Activated CD4-positive, alpha-beta T cell treated with anti-CD3 and anti-CD28 coated beads, Interleukin-2, amount 50 U/mL, for 24 hours (primary cell): Measurements from ENCODE around the gene COQ3.
A peak's percentile ranks its signal among the peaks of the same experiment; 100 is the strongest.

ENCODE experiments used
- DNase-seq, 2 donors: peaks; one replicate each; pipeline ENCODE4 v3.0.0-alpha.2; 2020; ENCODE audit warnings: low read depth in 1 of 2, low spot score in 1 of 2

The COQ3 gene, protein sequence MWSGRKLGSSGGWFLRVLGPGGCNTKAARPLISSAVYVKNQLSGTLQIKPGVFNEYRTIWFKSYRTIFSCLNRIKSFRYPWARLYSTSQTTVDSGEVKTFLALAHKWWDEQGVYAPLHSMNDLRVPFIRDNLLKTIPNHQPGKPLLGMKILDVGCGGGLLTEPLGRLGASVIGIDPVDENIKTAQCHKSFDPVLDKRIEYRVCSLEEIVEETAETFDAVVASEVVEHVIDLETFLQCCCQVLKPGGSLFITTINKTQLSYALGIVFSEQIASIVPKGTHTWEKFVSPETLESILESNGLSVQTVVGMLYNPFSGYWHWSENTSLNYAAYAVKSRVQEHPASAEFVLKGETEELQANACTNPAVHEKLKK

DNA sequence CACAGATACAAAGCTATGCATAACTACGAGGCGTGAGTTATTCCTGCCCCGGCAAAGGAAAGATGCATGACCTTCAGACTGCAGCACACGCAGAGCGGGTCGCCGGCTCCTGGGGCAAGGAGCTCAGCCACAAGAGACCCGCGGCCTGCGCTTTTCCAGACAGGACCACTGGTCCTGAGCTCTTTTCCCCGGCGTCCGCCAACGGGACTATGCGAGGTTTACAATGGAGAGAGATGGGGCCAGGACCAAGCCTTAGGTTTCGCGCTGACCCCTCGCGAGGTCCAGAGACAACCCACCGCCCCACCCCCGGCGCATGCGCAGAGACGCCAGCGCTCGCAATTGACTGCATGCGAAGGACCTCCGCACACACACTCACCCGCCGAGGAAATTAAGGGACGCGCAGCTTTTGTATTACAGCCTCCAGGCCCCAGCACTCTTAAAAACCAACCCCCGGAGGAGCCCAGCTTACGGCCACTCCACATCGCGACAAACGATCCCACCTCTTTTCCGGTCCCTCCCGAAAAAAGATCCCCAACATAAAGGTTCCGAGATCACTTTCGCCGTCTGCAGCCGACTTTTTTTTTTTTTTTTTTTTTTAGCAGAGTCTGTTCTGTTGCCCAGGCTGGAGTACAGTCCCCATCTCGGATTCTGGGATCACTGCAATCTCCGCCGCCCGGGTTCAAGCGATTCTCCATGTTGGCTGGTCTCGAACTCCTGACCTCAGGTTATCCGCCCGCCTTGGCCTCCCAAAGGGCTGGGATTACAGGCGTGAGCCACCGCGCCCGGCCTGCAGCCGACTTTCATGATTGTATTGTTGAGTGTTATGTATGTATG, at the start of gene COQ3:
Gene COQ3 (minus strand): TSS at position 498 of the 834 bp plus-strand sequence. CDS start 16 bp downstream, at position 482.
- peak; percentile 46 to 48 for DNase-seq

DNA sequence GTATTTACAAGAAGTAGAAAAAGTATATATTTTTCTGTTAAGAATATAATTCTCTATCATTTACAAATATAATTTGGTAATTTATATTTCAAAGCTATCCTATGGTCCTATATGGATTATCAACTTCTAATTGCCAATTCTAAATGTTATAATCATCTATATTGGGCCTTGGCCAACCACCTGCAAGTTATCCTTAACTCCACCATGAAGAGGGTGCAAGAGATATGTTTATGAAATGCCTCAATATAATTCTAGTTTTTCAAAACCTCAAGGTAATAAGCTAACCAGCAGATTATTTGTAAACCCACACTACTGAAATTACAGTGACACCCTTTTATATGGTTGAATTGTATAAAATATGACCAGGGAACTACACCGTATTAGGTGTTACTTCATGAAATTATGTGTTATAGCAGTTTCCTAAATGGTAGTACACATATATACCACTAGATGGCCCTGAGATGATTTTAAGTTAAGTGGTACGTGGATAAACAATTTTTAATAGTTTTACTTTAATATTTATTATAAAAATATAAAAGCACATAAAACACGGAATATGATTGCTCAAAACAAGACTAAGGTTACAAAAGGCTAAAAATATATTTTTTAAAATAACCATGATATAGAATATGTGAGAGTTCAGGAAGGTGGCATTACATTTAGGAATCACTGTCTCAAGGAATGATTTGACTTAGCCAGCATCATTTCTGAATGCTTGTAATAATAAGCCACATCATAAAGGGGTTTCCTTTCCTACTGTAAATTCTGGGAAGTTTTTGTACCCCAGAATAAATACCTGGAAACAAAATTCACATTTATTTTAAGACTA, 40.9 kb upstream of the COQ3 start:
- DNase-seq: no peak

DNA sequence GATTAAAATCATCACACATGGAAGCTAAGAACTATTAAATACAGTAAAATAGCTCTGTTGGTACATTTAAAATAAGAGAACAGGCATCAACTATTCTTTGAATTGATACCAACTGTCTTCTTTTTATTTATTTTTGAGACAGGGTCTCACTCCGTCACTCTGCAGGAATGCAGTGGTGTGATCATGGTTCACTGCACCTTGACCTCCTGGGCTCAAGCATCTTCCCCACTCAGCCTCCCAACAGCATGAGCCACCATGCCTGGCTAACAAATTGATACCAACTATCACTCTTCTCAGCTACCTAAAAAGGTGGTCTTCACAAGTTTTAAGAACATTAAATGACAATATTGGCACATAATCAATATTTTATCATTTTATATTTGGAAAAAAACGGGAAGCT, 38.9 kb upstream of the COQ3 start:
- no peak for DNase-seq

DNA sequence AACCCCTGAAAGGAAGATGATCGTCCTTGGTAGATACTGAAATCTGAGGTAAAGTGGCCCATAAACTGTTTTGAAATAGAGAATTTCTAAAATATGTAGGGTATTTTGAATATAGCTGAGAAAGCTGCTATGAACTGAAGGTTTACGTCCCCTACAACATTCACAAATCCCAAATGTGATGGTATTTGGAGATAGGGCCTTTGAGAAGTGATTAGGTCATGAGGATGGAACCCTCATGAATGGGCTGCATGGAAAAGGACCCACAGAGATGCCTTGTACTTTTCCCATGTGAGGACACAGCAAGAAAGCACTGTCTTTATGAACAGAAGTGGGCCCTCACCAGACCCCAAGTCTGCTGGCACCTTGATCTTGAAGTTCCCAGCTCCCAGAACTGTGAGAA, 37.9 kb upstream of the COQ3 start:
- DNase-seq: no peak

DNA sequence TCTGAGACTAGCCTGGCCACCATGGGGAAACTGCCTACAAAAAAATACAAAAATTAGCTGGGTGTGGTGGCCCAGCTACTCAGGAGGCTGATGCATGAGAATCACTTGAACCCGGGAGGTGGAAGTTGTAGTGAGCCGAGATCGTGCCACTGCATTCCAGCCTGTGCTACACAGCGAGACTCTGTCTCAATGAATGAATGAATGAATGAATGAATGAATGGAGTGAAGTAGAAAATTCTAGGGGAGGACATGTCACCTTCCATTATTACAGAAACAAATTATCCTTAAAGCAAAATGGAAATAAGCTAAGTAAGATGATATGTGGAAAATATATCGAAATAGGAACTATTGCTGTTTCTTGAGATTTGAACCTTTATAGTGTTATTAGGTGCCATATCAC, 34.0 kb upstream of the COQ3 start:
- DNase-seq: no peak

DNA sequence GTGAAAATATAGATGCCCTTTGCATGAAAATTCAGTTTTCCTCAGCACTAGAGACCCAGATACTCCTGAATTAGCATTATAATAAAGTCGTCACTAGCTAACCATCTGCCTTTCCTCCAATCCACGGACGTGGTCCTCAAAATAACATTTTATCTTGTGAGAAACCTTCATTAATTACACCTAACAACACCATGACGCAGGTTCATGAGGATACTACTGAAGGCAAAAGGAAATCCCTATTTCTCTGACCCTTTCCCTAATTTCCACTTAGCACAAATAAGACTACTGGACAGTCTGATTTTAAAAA, 32.4 kb upstream of the COQ3 start:
- no peak for DNase-seq

DNA sequence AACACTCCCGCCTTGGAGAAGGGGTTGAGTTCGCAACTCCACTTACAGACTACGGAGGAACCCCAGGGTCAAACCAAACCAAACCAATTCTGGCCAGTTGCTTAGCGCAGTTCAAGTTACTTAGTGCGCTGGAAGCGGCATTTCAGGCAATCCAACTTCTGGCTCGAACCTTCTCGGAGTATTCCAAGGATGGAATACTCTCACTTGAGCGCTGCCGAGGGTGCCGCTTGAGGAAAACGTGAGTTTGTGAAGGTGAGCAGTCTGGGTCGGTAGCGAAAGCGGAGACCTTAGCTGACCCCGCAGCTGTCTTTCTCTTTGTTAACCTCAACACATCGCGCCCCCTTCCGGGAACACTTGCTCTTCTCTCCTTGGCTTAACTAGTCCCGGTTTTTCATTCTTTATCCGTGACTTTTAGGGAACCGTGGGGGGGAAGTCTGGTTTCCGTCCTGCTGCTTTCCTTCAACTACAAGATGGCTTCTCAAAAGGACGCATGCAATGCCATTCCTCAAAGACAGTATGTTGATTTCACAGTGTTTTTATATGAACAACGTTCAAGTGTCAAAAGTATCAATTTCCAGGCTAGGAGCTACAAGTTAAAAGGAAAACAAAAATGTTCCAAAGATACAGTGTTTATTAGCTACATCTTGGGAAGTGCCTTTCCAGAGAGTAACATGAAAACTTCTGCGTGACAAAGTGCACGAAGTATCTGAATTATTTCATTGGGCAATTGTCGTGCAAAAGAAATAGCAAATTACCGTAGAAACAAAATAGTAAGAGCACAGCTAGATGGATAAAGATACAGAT, 31.9 kb upstream of the COQ3 start:
- peak; percentile 36 to 56 for DNase-seq

DNA sequence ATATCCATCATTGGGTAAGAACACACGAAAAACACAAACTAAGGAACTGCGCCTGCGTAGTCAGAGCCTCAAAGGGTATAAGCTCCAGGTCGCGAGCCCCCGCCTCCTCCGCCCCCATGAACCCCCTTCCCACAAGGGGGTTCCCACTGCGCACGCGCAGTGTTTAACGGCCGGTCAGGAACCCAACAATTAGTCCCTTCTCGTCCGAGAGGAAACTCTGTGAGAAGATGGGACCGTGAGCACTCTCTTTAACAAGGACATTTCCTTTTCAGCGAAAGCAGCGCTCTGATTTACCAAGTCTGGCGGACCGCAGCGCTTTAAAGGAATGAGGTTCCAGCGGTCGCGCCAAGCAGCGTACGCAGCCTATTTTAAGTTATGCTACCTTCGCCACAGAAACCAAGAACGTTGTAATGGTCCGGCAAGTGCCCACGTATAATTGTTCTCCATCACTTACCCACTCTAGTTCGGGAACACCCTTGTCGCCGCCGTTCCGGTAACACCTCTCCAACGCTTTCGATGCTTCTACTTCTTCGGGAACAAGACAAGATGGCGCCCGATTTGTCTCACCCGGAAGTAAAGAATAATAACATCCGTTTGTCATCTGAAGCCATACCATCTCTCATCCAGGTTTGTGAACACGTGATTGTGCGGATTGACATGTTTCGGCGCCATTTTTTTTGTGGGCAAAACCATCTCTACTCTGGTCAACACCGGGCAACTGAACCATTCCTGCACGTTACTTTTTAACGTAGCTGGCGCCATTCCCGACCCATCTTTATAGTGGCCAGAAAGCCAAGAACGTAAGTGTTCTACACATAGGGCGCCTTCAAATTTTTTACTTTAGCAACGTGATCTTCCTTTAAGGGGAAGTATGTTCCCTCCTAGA, 31.0 kb upstream of the COQ3 start, which contains the start of gene PNISR:
Gene PNISR (minus strand): TSS at position 548 of the 886 bp plus-strand sequence. CDS start 10,649 bp downstream, outside the sequence.
- peak; percentile 70 to 90 for DNase-seq

DNA sequence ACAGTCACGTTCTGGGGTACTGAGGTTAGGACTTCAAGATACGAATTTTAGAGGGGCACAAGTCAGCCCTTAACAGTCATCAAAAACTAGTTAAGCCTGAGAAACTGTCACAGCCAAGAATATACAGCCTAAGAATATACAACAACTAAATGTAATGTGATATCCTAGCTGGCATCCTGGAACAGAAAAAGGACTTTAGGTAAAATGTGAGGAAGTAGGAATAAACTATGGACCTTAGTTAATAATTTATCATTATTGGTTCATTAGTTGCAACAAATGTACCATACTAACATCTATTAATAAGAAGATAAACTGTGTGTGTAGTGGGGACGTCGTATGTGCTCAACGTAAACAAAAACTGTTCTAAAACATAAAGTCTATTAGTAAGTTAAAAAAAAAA, 30.0 kb upstream of the COQ3 start:
- no peak for DNase-seq

DNA sequence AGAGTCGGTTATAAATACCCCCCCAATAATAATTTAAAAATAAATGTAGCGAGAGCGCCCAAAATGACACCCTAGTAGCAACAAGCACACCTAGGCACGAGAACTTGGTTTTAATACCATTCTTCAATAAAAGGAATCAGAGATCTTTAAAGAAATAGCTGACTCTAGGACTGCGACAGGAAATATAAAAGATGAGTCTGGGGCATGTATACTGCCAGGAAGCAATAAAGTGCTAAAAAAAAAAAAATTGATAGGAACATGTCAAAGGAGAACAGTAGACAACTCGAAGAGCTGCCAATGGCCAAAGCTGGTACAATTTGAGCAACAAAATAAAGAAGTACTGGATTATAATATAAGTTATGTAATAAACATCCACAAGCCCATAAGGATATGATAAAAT, 28.9 kb upstream of the COQ3 start:
- no peak for DNase-seq

DNA sequence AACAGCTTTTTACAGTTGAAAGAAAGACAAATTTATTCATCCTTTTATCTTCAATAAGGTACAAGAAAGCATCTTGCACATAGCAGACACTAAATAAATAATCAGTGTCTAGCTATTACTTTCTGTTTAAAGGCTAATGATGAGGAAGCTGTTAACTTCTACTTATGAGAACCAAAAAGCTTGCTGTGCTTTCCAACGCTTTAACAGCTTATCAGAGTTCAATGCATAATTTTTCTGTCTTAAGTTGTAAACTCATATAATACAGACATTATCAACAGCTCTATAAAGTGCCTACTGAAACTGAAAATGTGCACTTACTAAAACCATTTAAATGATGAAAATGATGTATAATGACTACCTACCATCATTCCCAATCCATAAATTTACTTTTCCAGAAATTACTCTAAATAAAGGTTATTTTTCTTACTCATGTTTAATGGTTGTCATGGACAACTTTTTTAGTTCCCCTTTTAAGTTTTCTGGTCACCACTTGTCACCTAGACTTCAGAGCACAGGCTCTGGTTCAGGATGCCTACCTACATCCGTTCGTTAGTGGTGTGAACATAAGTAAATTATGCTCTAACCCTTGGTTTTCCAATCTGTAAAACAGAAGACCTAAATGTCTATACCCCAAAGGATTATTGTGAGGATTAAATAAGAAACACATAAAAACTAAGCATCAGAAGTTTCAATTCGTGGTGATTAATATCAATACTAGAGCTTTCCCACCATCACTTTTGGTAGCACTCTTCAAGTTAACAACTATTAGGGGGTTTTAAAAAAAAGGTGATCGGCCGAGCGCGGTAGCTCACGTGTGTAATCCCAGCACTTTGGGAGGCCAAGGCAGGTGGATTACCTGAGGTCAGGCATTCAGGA, 23.1 kb upstream of the COQ3 start:
- no peak for DNase-seq

DNA sequence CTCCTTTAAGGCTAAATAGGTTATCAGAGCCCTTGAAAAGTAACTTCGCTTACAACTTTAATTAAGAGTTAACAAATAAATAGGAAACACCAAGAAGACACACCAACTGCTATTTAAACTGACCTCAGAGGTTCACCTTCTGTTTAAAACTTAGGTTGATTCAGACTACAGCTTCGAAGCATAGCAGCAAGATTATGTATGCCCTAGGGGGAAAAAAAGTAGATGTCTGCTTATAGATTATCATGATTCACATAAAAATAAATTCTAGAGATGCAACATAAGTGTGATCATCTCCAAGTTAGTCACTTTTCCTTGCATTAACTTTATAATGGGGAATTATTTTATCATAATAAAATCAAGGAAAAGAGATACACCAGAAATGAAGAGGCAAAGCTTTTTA, 22.2 kb upstream of the COQ3 start:
- no peak for DNase-seq

DNA sequence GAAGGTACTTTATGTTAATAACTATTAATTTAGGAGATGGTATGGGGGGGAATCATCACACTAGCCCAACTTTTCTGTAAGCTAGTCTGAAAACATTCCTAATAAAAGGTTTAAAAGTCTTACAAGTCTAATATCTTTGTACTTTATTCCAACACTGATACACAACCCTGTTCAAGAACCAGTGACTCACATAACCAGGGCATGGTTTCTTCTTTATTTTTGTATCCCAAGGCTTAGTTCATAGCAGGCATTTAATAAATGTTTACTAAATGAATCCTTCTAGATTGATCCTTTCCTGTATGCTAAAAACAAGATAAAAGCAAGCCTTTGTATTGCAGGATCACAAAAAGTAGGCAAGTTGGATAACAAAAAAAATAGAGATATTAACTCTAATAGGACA, 21.5 kb upstream of the COQ3 start:
- DNase-seq: no peak

DNA sequence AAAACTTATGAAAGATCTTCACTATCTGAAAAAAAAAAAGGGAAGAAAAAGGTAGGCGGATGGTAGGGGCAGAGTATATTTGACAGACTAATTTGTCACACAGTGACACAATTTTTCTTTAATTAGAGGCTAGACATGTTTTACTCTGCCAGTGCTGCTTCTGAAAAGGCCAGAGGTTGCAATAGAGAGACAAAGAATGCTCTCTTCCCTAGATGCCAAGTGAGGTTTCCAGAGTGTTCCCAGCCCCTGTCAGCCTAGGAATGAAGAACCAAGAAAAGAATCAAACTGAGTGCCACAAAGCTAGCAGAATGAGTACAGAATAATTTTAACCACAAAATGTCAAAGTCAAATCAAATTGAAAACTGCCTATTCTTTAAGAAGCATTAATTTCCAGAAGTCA, 18.1 kb upstream of the COQ3 start:
- DNase-seq: no peak

DNA sequence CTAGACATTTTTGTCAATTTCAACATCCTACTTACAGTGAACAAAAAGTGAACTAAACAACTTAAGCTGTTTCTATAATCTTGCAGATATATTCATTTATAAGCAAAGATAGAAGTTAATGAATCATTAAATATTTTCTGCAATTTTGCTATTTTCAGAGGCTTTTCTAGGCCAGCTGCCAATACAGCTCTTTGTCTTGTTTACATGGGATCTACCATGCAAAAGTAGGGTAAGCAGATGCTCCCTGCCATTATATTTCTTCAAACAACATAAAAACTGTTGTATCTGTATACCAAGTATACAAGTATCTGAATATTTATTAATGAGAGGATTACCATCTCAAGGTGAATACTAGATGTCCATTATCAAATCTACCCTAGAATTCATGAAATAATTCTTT, 15.7 kb upstream of the COQ3 start:
- no peak for DNase-seq

DNA sequence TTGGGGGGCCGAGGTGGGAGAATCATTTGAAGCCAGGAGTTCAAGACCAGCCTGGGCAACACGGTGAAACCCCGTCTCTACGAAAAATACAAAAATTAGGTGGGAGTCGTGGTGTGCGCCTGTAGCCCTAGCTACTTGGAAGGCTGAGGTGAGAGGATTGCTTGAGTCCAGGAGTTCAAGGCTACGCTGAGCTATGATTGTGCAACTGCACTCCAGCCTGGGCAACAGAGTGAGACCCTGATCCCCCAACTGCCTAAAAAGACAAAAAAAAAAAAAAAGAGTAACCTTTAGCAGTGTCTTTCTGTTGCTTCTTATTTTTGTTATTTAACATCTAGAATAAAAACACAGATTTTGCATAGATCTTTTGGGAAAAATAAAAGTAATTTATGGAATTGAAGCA, 13.1 kb upstream of the COQ3 start:
- no peak for DNase-seq

DNA sequence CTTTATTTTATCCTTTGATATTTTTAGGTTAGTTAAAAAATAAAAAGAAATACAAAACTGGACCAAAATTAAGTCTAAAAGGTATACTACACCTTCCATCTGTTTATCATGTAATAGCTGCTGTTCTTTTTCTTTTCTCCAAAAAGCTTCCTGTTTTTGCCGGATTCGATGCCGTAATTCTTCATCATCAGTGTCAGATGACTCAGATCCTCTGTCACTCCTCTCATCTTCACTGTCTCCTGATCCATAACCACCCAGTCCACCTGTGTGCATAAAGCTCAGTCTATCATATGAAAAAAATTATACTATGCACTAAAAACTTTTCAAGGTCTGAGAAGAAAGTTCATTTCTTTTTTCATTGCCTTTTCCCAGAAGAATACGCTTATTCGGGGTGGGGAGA, 8.5 kb upstream of the COQ3 start:
- DNase-seq: no peak

DNA sequence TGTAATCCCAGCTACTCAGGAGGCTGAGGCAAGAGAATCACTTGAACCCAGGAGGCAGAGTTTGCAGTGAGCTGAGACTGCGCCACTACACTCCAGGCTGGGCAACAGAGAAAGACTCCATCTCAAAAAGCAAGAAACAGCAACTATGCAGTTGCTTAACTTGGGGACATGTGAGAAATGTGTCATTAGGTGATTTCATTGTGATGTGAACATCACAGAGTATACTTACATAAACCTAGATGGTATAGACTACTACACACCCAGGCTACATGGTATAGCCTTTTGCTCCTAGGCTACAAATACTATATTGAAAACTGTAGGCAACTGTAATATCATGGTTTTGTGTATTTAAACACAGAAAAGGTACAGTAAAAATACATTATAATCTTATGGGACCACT, 3.3 kb upstream of the COQ3 start:
- no peak for DNase-seq

DNA sequence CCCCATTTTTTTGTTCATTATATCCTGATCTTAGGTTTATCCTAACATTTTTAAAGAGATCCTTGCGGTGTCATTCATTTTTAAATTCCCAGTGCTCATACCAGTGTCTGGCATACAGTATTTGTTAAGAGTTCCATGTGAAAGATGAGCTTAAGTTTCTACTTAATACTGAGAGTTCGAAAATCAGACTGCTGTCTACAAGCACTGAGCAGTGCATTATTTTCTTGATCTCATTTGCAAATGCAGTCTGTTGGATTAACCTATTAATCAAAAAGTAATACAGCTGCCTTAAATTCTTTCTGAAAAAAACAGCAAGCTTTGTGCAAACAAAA, 663 bp downstream of the COQ3 start:
- no peak for DNase-seq
